H9 (cell line): ENCODE results near the gene YBEY. TPM values are rescaled to one million over a fixed set of nuclear protein-coding genes. Genes with fewer than 3 reads are reported as not detected.

Experiments used
- DNase-seq: peaks from one replicate; pipeline ENCODE4 v3.0.0-alpha.2; 2017
- H2AFZ ChIP-seq: one replicate; pipeline ENCODE4 v1.6.1; 2013; ENCODE audit warnings: mild to moderate bottlenecking, low read length, control low read depth, moderate library complexity
- H2AK5ac ChIP-seq: 2 replicates; pipeline ENCODE4 v1.6.1; 2013; ENCODE audit warnings: low read length, control low read depth, mixed read lengths; ENCODE audit not compliant: insufficient read length
- H2BK120ac ChIP-seq: one replicate; pipeline ENCODE4 v1.6.1; 2013; ENCODE audit warnings: low read depth, mild to moderate bottlenecking, low read length, control low read depth, inconsistent platforms; ENCODE audit not compliant: poor library complexity, severe bottlenecking
- H2BK12ac ChIP-seq: 2 replicates; pipeline ENCODE4 v1.6.1; 2013; ENCODE audit warnings: low read length, control low read depth, mixed read lengths, low read depth; ENCODE audit not compliant: insufficient read length
- H2BK15ac ChIP-seq: 2 replicates; pipeline ENCODE4 v1.6.1; 2013; ENCODE audit warnings: low read depth, low read length, control low read depth
- H2BK20ac ChIP-seq: one replicate; pipeline ENCODE4 v1.6.1; 2013; ENCODE audit warnings: low read depth, mild to moderate bottlenecking, low read length, control low read depth, inconsistent platforms; ENCODE audit not compliant: poor library complexity, severe bottlenecking
- H2BK5ac ChIP-seq: 2 replicates; pipeline ENCODE4 v1.6.1; 2013; ENCODE audit warnings: low read length, control low read depth, mixed read lengths; ENCODE audit not compliant: insufficient read length
- H3K14ac ChIP-seq: 2 replicates; pipeline ENCODE4 v1.6.1; 2013; ENCODE audit warnings: low read length, control low read depth; ENCODE audit not compliant: insufficient read depth
- H3K18ac ChIP-seq: 2 replicates; pipeline ENCODE4 v1.6.1; 2013; ENCODE audit warnings: low read depth, mild to moderate bottlenecking, mixed read lengths, low read length, control low read depth; ENCODE audit not compliant: insufficient read length
- H3K23ac ChIP-seq: 2 replicates; pipeline ENCODE4 v1.6.1; 2013; ENCODE audit warnings: low read length, control low read depth, mixed read lengths, low read depth; ENCODE audit not compliant: insufficient read length
- H3K23me2 ChIP-seq: 2 replicates; pipeline ENCODE4 v1.6.1; 2013; ENCODE audit warnings: low read depth, mild to moderate bottlenecking, mixed read lengths, low read length, control low read depth; ENCODE audit not compliant: insufficient read length, poor library complexity, severe bottlenecking
- H3K27ac ChIP-seq: 2 replicates; pipeline ENCODE4 v1.5.1; 2013; ENCODE audit warnings: low read length, control low read depth, mixed read lengths, low read depth; ENCODE audit not compliant: insufficient read length
- H3K27me3 ChIP-seq: 2 replicates; pipeline ENCODE4 v1.6.1; 2013; ENCODE audit warnings: low read length, control low read depth, inconsistent platforms; ENCODE audit not compliant: insufficient read depth
- H3K4ac ChIP-seq: 2 replicates; pipeline ENCODE4 v1.6.1; 2013; ENCODE audit warnings: low read depth, mild to moderate bottlenecking, control low read depth, inconsistent platforms, low read length, moderate library complexity
- H3K4me1 ChIP-seq: 2 replicates; pipeline ENCODE4 v1.6.1; 2013; ENCODE audit warnings: low read length, control low read depth, inconsistent platforms; ENCODE audit not compliant: insufficient read depth
- H3K4me2 ChIP-seq: 2 replicates; pipeline ENCODE4 v1.6.1; 2013; ENCODE audit warnings: low read length, control low read depth, mixed read lengths; ENCODE audit not compliant: insufficient read length, insufficient read depth
- H3K56ac ChIP-seq: 2 replicates; pipeline ENCODE4 v1.6.1; 2013; ENCODE audit warnings: low read depth, mild to moderate bottlenecking, mixed read lengths, low read length, control low read depth; ENCODE audit not compliant: insufficient read length
- H3K79me1 ChIP-seq: 2 replicates; pipeline ENCODE4 v1.6.1; 2013; ENCODE audit warnings: low read depth, mild to moderate bottlenecking, moderate library complexity, low read length, control low read depth, inconsistent platforms; ENCODE audit not compliant: insufficient read depth, poor library complexity, severe bottlenecking
- H3K79me2 ChIP-seq: 2 replicates; pipeline ENCODE4 v1.6.1; 2013; ENCODE audit warnings: low read length, control low read depth, inconsistent platforms; ENCODE audit not compliant: insufficient read depth
- H3K9ac ChIP-seq: 2 replicates; pipeline ENCODE4 v1.6.1; 2013; ENCODE audit warnings: low read length, control low read depth, mixed read lengths; ENCODE audit not compliant: insufficient read length; ENCODE audit errors: extremely low read depth
- H3K9me3 ChIP-seq: one replicate; pipeline ENCODE4 v1.6.1; 2013; ENCODE audit warnings: low read depth, low read length, inconsistent platforms; ENCODE audit not compliant: control insufficient read depth
- H3T11ph ChIP-seq: one replicate; pipeline ENCODE4 v1.6.1; 2013; ENCODE audit warnings: mild to moderate bottlenecking, low read length, control low read depth, inconsistent platforms
- H4K20me1 ChIP-seq: one replicate; pipeline ENCODE4 v1.6.1; 2013; ENCODE audit not compliant: control insufficient read depth, insufficient read length, insufficient read depth
- H4K5ac ChIP-seq: 2 replicates; pipeline ENCODE4 v1.6.1; 2013; ENCODE audit warnings: low read depth, mild to moderate bottlenecking, mixed read lengths, low read length, control low read depth; ENCODE audit not compliant: insufficient read length
- H4K8ac ChIP-seq: replicated peaks from 2 replicates; pipeline ENCODE4 v1.6.1; 2013; ENCODE audit warnings: low read length, control low read depth, mixed read lengths, low read depth; ENCODE audit not compliant: insufficient read length
- H4K91ac ChIP-seq: 2 replicates; pipeline ENCODE4 v1.6.1; 2013; ENCODE audit warnings: low read depth, mild to moderate bottlenecking, moderate library complexity, mixed read lengths, low read length, control low read depth; ENCODE audit not compliant: insufficient read length
- H3K27ac Mint-ChIP-seq, 3 experiments: 2 replicates in 2 of 3; 3 replicates in 1 of 3; pipeline ENCODE4 v1.8.0; 2020 to 2021; ENCODE audit warnings: mixed read lengths in 3 of 3, mild to moderate bottlenecking in 1 of 3, moderate library complexity in 1 of 3
- H3K27me3 Mint-ChIP-seq: 2 replicates; pipeline ENCODE4 v1.8.0; 2021; ENCODE audit warnings: low read depth, mild to moderate bottlenecking, moderate library complexity, mixed read lengths
- H3K36me3 Mint-ChIP-seq, 3 experiments: 2 replicates in 2 of 3; 3 replicates in 1 of 3; pipeline ENCODE4 v1.8.0; 2020 to 2021; ENCODE audit warnings: low read depth in 3 of 3, mixed read lengths in 3 of 3; ENCODE audit not compliant: insufficient read depth in 1 of 3
- H3K4me1 Mint-ChIP-seq, 2 experiments: 2 replicates each; pipeline ENCODE4 v1.8.0; 2020; ENCODE audit warnings: mixed read lengths in 2 of 2
- H3K4me3 Mint-ChIP-seq, 2 experiments: 2 replicates in 1 of 2; 3 replicates in 1 of 2; pipeline ENCODE4 v1.8.0; 2020 to 2021; ENCODE audit warnings: mild to moderate bottlenecking in 2 of 2, mixed read lengths in 2 of 2, moderate library complexity in 1 of 2
- H3K9me3 Mint-ChIP-seq, 2 experiments: 2 replicates in 1 of 2; 3 replicates in 1 of 2; pipeline ENCODE4 v1.8.0; 2020; ENCODE audit warnings: mild to moderate bottlenecking in 2 of 2, mixed read lengths in 2 of 2, moderate library complexity in 1 of 2
- WGBS: extraction: QIAGEN DNeasy Blood & Tissue Kit; methylation state at CpG from one replicate; pipeline ENCODE4 v1.1.7; 2013; ENCODE audit warnings: missing lambda C conversion rate, low lambda C conversion rate, mixed read lengths; ENCODE audit not compliant: insufficient read length; ENCODE audit errors: extremely low coverage; 5-methylcytosine and 5-hydroxymethylcytosine counted together
- total RNA-seq: library from RNA; stranded (reverse); gene quantifications from 2 replicates; pipeline ENCODE4 v1.2.1, GENCODE V29; 2021
- TF ChIP-seq, protein P1 (sequence below): fragments of 200-600 bp; sonication (generic); conservative IDR thresholded peaks from 3 replicates; pipeline ENCODE4 v1.8.0; 2021; ENCODE audit warnings: antibody characterized with exemption, mild to moderate bottlenecking

The YBEY gene
- total RNA-seq, 1 experiment from 2014 or later = 26.2 TPM

DNA sequence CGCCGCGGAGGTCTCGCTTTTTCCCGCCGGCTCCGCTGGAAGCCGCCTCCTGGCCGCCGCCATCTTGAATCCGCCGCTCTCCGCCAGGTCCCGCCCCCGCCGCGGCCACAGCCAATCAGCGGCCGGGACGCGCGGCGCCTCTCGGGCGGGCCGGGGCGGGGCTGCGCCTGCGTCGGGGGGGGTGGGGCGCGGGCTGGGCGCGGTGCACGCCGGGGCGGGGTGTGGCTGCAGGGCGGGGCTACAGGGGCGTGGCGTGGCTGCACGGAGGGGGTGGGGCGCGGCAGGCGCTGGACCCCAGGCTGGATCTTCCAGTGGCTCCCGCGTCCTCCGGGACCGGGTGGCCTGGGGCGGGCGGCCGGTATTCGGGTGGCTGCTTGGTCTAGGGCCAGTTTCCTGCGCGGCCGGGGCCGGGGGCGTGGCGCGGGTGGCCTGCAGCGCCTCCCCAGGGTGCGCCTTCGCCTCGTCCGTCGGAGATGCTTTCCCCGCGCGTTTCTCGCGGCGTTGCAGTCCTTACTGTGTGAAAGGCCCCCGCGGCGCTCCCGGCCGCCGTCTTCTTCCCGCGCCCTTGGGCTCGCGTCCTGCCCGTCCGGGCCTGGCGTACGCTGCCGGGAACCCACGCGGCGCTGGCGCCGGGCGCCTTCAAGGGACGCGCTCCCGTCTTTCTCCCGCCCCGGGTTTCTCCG is 38.4 kb downstream of the YBEY start:
- H2BK5ac ChIP-seq = no peak overlapping the region
- TF ChIP-seq, protein P1, sequence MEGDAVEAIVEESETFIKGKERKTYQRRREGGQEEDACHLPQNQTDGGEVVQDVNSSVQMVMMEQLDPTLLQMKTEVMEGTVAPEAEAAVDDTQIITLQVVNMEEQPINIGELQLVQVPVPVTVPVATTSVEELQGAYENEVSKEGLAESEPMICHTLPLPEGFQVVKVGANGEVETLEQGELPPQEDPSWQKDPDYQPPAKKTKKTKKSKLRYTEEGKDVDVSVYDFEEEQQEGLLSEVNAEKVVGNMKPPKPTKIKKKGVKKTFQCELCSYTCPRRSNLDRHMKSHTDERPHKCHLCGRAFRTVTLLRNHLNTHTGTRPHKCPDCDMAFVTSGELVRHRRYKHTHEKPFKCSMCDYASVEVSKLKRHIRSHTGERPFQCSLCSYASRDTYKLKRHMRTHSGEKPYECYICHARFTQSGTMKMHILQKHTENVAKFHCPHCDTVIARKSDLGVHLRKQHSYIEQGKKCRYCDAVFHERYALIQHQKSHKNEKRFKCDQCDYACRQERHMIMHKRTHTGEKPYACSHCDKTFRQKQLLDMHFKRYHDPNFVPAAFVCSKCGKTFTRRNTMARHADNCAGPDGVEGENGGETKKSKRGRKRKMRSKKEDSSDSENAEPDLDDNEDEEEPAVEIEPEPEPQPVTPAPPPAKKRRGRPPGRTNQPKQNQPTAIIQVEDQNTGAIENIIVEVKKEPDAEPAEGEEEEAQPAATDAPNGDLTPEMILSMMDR = no peak
- H3K4me1 ChIP-seq = peaks cover 7% of the 10 kb centered on the region; the same call in 1 of the 2 replicates
- no peak overlapping the region for H2BK20ac ChIP-seq
- H3K79me2 ChIP-seq = peaks cover 15% of the 10 kb centered on the region; the same call in 1 of the 2 replicates
- H4K20me1 ChIP-seq = no peaks in the 10 kb centered on the region
- no CpG with 5 or more reads among the region's 98 CpGs for WGBS
- no peaks in the 10 kb centered on the region for H3K27me3 ChIP-seq
- no peak overlapping the region for H3K56ac ChIP-seq
- no peaks in the 10 kb centered on the region for H3K9me3 ChIP-seq
- H3K9ac ChIP-seq = peak overlapping the region; percentile 94
- no peaks in the 10 kb centered on the region for H3K9me3 Mint-ChIP-seq
- no peak overlapping the region for H2BK12ac ChIP-seq
- no peak overlapping the region for H3T11ph ChIP-seq
- no peak overlapping the region for H3K4ac ChIP-seq
- H3K27me3 Mint-ChIP-seq = no peaks in the 10 kb centered on the region
- peak overlapping the region; percentile 94 for H3K14ac ChIP-seq
- H3K79me1 ChIP-seq = peaks cover 2% of the 10 kb centered on the region
- no peak overlapping the region for H4K5ac ChIP-seq
- H3K36me3 Mint-ChIP-seq = peaks cover 36 to 52% (median 47%) of the 10 kb centered on the region in 3 experiments
- H3K4me3 Mint-ChIP-seq = peak overlapping the region; percentile 94 to 98
- H3K27ac ChIP-seq = peak overlapping the region; percentile 69
- no peak overlapping the region for H4K8ac ChIP-seq
- H3K4me1 Mint-ChIP-seq = peaks cover 30 to 33% of the 10 kb centered on the region in 2 experiments
- peak; percentile 87 for DNase-seq
- H2BK120ac ChIP-seq = peak overlapping the region; percentile 73
- H2AFZ ChIP-seq = no peak overlapping the region
- H3K27ac Mint-ChIP-seq = no peak overlapping the region; a peak in 1 of 7 replicates
- H2AK5ac ChIP-seq = no peak overlapping the region
- H3K23me2 ChIP-seq = peaks cover 17% of the 10 kb centered on the region
- H3K18ac ChIP-seq = peak overlapping the region; percentile 84
- H2BK15ac ChIP-seq = no peak overlapping the region
- H3K23ac ChIP-seq = no peak overlapping the region
- peak overlapping the region; percentile 64 for H3K4me2 ChIP-seq
- H4K91ac ChIP-seq = no peak overlapping the region
